H1 (cell line): ENCODE results near the gene CPTP. TPM values are rescaled to one million over a fixed set of nuclear protein-coding genes. Genes with fewer than 3 reads are reported as not detected.

Source experiments
- CBX5 ChIP-seq: fragments of 300-800, 300-1000 bp; sonication (generic); IDR thresholded peaks from 2 replicates; pipeline ENCODE4 v1.7.1; 2016; ENCODE audit warnings: antibody characterized with exemption, low read length, low read depth
- CREB1 ChIP-seq: IDR thresholded peaks from 2 replicates; pipeline ENCODE4 v1.6.1; 2012; ENCODE audit warnings: inconsistent platforms
- CTBP2 ChIP-seq: IDR thresholded peaks from 2 replicates; pipeline ENCODE4 v1.7.0; 2011; ENCODE audit warnings: borderline replicate concordance, mild to moderate bottlenecking, moderate library complexity, mixed read lengths, low read length; ENCODE audit not compliant: insufficient read depth, insufficient read length
- EP300 ChIP-seq, 2 experiments: IDR thresholded peaks; 1 replicate in 1 of 2; 2 replicates in 1 of 2; pipeline ENCODE4 v1.6.1; 2011 to 2012; ENCODE audit warnings: low read depth in 2 of 2, low read length in 2 of 2, mild to moderate bottlenecking in 2 of 2, borderline replicate concordance in 1 of 2, inconsistent platforms in 1 of 2, moderate library complexity in 1 of 2
- EZH2 ChIP-seq: fragments of 200-600 bp; sonication (generic); IDR thresholded peaks from 2 replicates; pipeline ENCODE4 v1.7.1; 2012; ENCODE audit warnings: low read depth, mild to moderate bottlenecking, moderate library complexity, low read length, inconsistent platforms; ENCODE audit not compliant: severe bottlenecking
- GABPA ChIP-seq: IDR thresholded peaks from 2 replicates; pipeline ENCODE4 v1.6.1; 2011; ENCODE audit warnings: mild to moderate bottlenecking, low read length, moderate library complexity, borderline replicate concordance; ENCODE audit not compliant: insufficient read depth
- HDAC6 ChIP-seq: IDR thresholded peaks from one replicate; pipeline ENCODE4 v1.7.1; 2012; ENCODE audit warnings: low read depth, mild to moderate bottlenecking, inconsistent platforms, low read length, moderate library complexity
- KDM5A ChIP-seq: fragments of 200-600 bp; IDR thresholded peaks from 2 replicates; pipeline ENCODE4 v1.7.1; 2012; ENCODE audit warnings: mild to moderate bottlenecking, low read length, inconsistent platforms, mixed read lengths
- RBBP5 ChIP-seq: IDR thresholded peaks from 2 replicates; pipeline ENCODE4 v1.7.1; 2012; ENCODE audit warnings: low read depth, mild to moderate bottlenecking, inconsistent platforms, low read length, moderate library complexity, borderline replicate concordance
- SIN3A ChIP-seq, 2 experiments: IDR thresholded peaks in 1 of 2; conservative IDR thresholded peaks in 1 of 2; 2 replicates each; pipeline ENCODE4 v1.6.1; 2011 to 2012; ENCODE audit warnings: low read length in 2 of 2, improper control_type of control experiment in 1 of 2, low read depth in 1 of 2, mild to moderate bottlenecking in 1 of 2
- SUZ12 ChIP-seq: fragments of 200-600 bp; sonication (generic); IDR thresholded peaks from 2 replicates; pipeline ENCODE4 v1.6.1; 2012; ENCODE audit warnings: mild to moderate bottlenecking, inconsistent platforms, low read length, moderate library complexity, mixed read lengths
- TAF7 ChIP-seq: optimal IDR thresholded peaks from 2 replicates; pipeline ENCODE3; 2011; ENCODE audit warnings: low read depth, mild to moderate bottlenecking, inconsistent platforms, low read length, moderate library complexity, borderline replicate concordance
- YY1 ChIP-seq: IDR thresholded peaks from 2 replicates; pipeline ENCODE4 v1.6.1; 2011; ENCODE audit warnings: low read depth, mild to moderate bottlenecking, low read length
- polyA plus RNA-seq, 7 experiments: library from polyadenylated mRNA; depleted of rRNA in 3 of 7; stranded (reverse) in 5 of 7; unstranded in 2 of 7; fragments of >200 nt in 5 of 7; fragments of 200-250 nt in 2 of 7; gene quantifications; 1 replicate in 5 of 7; 2 replicates in 1 of 7; 4 replicates in 1 of 7; pipeline versions ENCODE4 v1.2.1 to v1.2.3, GENCODE V29; 2011 to 2013; ENCODE audit warnings: missing spikeins in 2 of 7, mixed read lengths in 2 of 7
- total RNA-seq: library from RNA; stranded (reverse); fragmentation: NEBNext Ultra II Directional; extraction: Animal tissue kit (Norgen Biotek cat#: 25700); gene quantifications from 2 replicates; pipeline ENCODE4 v1.2.1, GENCODE V29; 2021
- TF ChIP-seq, protein P1 (sequence below): IDR thresholded peaks from 2 replicates; pipeline ENCODE4 v1.6.1; 2012; ENCODE audit warnings: inconsistent platforms

Gene CPTP
- total and polyA plus RNA-seq, 2 of the 8 experiments (the other 6 are each of a cell fraction or from before 2014, with no cell fraction given): 8.1 to 10.6 TPM

DNA sequence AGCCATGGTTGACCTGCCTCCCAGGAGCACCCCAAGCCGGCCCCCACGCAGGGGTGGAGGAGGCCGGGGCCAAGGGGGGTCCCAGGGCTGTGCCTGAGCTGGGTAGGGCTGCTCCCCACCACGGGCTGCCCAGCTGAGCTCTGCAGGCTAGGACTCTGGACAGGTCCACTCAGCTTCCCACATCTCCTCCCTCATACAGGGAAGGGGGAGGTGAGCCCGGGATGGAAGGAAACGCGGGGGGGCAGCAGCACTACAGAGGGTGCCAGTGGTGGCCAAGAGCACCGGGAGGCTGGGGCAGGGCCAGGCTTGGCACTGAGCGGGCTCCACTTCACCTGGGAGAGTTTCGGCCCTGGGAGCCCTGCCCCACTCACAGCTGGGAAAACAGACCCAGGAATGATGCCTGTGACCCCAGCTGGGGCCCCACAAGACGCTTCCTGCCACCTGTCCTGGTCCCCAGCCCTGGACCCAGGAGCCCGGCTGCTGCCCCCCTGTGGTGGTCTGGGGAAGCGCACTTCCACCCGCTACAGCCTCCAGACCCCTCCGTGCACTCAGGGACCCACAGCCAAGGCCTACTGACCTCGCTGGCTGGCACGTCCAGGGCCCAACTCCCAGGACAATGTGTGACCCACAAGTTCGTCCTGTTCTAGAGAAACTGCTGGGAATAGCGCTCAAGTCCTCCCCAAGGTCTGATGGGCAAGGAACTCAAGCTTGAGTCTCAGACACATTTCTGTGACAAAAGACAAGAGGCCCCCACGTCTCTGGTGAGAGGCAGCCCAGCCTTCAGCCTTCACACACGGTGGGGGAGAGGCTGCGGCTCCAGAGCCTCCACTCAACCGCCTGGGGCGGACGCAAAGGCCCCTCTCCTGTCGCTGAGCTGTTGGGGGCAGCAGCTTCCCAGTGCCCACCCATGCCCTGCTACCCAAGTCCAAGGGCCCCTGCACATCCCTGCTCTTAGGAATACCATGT lies 47.4 kb downstream of the CPTP start (continued):
- no peak for TF ChIP-seq RBBP5
- TF ChIP-seq CTBP2: no peak
- no peak for TF ChIP-seq EP300 (IDR thresholded peaks at IDR 0.05; ENCODE audit: borderline replicate concordance in 1 of 2, low read depth in 2 of 2, low read length in 2 of 2)
- no peak for TF ChIP-seq CREB1
- TF ChIP-seq CBX5: no peak
- TF ChIP-seq GABPA: peak; percentile 80; the same call in 1 of the 2 replicates
- TF ChIP-seq EZH2: no peak
- TF ChIP-seq, protein P1, sequence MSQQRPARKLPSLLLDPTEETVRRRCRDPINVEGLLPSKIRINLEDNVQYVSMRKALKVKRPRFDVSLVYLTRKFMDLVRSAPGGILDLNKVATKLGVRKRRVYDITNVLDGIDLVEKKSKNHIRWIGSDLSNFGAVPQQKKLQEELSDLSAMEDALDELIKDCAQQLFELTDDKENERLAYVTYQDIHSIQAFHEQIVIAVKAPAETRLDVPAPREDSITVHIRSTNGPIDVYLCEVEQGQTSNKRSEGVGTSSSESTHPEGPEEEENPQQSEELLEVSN: no peak
- no peak for TF ChIP-seq SUZ12
- no peak for TF ChIP-seq KDM5A
- TF ChIP-seq HDAC6: no peak
- no peak for TF ChIP-seq YY1
- no peak for TF ChIP-seq TAF7
- TF ChIP-seq SIN3A (conservative IDR thresholded peaks at IDR 0.05 in 1 of 2, IDR thresholded peaks at IDR 0.05 in 1 of 2; ENCODE audit: low read depth in 1 of 2, low read length in 2 of 2): peak; percentile 57 to 74; a peak in 1 of 4 replicates
